ENCODE data around the gene RGS6. TPM values are rescaled to one million over a fixed set of nuclear protein-coding genes. Genes with fewer than 3 reads are reported as not detected.

Gene RGS6
- polyA plus RNA-seq, 4 donors: 0.82 to 1.6 (median 1.1) TPM

DNA sequence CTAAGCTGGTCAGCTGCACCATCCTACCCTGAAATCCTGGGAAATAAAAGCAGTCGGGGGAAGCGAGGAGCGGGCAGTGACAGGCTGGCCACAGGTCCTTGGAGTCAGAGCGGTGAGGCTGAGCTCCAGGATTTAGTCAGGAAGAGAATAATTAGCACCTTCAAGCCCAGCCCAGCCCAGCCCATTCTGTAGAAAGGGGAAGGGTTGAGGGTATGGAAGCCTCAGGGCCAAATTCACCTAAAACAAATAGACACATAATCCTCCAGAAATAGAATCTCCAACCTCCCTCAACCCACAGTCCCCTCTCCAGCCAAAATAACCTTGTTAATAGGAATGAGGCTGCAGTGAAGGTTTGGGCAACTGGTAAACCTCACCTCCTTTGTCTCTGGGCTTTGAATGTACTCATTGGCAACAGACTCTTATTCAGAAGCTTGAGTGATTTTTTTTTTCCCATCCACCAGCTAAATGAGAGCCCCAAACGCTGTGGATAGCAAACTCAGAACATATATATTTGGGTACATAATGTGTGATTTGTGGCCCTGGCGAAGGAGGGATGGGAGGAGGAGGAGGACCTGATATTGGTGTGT lies 627.5 kb downstream of the RGS6 start:
- DNase-seq (ENCODE audit: low read depth in 4 of 4, low spot score in 3 of 4): no peak

DNA sequence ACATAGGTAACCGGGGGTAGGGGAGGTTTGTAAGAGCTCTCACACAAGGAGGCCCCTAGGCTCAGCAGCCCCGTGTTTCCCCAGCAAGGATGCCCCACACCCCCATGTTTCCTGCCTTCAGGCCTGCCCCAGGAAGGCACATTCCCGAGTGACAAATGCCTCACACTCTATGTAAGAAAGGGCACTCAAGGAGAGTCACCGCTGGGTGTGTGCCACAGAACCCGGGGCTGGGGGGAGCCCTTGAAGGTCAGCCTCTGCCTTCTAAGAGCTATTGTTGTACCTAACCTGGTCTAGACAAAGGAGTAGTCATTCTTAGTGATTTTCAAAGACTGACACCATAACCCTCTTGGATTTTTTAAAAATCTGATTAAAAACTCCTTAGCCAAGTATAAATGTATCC lies 628.1 kb downstream of the RGS6 start:
- no peak for DNase-seq (ENCODE audit: low read depth in 4 of 4, low spot score in 3 of 4)

DNA sequence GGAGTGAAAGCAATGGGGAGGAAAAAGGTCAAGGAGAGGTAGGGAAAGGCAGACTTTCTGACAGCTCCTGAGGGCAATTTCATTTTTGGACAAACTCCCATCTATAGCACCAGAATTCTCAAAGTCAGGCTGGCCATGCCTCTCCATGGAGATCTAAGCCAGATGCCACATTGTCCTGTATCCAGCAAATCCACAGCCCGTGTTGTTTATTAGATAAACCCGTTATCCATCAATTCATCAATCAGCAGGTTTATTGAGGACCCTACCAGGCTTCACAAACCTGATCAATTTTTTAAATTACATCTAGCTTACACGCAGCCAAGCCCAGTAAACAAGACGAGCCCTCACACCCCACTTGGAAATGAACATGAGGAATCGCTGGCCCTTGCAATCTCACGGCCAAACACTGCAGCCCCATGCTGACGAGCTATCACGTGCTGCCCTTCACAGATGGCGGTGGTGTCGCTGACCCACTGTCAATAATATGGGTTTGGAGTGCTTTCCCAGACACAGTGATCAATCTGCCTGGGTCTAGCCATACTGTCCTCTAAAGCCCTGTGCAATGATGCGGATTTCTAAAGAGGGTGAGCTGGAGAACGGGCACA lies 628.8 kb downstream of the RGS6 start:
- DNase-seq (ENCODE audit: low read depth in 4 of 4, low spot score in 3 of 4): no peak

DNA sequence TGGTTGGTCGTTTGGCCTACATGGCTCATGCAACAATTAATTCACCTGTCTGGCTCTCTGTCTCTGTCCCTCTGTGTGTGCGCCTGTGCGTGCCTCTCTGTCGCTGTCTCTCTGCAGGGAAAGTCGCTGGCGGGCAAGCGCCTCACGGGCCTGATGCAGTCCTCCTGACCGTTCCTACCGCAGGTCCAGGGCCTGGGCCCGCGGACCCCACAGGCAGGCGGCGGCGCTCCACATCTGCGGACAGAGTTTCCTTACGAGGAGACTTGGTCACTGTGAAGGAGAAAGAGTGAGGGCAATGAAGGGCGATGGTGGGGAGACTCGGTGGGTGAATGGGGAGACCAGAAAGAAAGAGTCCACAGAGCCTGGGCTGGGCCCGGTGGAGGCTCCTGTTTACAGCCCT lies 630.1 kb downstream of the RGS6 start:
- no peak for DNase-seq (ENCODE audit: low read depth in 4 of 4, low spot score in 3 of 4)

DNA sequence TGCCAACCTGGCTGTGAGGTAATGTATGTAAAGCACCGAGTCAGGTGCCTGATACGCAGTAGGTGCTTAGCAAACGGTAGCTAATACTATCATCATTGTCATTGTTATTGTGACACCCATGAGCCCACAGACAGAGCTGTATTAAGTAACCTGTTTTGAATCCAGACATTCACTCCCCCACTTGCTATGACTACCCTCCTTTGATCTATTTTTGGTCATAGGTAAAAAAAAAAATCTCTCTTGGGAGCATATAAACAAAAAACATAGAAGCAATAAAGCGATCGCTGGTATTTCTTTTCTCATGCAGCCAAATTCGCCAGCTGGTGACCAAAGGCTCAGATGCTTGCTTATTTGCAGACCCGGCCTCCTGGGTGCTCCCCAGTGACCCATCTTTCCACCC lies 631.4 kb downstream of the RGS6 start:
- no peak for DNase-seq (ENCODE audit: low read depth in 4 of 4, low spot score in 3 of 4)

DNA sequence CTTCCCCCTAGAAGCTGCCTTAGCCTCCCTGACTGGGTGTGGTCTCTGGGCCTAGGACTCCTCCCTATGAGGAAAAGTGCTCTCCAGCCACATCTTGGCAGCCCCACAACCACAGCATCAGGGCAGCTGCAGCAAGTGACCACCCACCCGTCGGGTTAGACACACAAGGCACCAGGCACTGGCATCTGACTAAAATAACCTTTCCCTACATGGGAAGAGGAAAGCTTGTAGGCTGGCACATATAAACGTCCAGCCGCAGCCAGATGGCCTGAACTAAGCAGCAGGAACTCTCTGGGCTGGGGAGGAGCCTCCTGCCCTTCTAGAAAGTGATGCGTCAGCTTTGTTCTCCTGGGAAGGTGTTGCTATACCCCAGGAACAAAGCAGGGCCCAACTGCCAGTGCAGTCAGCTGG lies 632.9 kb downstream of the RGS6 start:
- DNase-seq (ENCODE audit: low read depth in 4 of 4, low spot score in 3 of 4): no peak

DNA sequence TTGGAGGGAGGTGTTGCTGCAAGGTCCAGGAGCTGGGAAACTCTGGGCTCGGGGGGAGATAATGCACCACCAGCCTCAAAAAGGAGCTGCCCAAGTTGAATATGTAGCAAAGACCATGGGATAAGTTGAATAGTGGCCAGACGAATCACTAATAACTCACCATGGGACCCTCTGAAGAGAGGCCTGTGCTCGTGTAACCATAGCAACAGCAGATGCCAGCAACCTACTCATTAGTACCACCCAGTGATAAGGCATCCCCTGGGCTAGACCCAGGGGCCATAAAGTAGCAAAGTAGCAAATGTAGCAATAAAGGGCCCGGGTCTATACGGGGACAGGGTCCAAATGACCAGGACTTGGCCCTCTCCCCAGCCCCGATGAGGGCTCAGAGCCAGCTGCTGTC lies 633.7 kb downstream of the RGS6 start:
- no peak for DNase-seq (ENCODE audit: low read depth in 4 of 4, low spot score in 3 of 4)

DNA sequence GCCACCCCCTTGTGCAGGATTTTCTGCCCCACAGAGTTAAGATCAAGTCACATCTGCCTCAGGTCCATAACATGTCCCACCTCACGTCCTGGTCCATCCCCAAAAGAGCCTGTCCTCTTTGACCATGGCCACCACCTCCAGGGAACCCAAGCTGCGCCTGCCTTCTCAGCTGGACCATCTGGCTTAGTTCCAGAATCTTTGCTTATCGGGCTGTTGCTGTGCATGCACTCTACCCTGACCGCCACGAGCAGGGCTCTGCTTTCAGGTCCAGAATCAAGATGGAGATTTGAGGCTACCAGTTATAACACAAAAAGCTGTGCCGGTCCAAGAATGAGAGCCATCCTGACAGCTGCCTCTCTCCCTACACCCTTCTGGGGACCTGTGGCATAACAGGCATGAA lies 635.0 kb downstream of the RGS6 start:
- DNase-seq (ENCODE audit: low read depth in 4 of 4, low spot score in 3 of 4): no peak

DNA sequence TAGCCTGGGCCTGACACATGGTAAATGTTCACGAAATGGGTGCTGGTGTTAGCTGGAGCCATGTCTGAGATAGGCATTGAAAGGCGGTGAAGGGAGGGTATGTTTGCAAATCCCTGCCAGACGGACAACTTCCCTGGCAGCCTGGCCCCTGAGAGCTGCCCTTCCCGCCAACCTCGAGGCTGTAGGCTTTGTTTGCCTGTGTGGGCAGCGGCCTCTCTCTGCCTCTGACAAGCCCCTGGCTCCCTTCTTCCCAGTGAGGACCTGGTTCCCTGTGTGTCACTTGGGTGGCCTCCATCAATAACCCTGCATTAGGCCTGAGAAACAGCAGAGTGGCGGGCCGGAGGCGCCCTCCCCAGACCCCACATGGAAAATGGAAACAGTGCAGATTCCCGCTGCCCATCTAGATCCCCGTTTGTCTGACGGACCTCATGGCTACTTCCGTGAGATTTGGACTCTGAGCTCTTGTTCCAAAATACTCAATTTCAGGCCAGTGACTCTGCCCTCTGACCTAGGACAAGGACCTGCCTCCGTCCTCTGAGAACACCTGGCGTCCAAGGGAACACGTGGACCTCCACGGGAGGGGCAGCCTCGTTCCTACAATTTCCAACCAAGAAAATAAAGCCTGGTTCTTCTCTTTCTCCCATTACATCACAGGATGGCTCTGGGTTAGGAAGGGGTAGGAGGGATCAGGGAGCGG lies 636.2 kb downstream of the RGS6 start:
- DNase-seq (ENCODE audit: low read depth in 4 of 4, low spot score in 3 of 4): no peak

DNA sequence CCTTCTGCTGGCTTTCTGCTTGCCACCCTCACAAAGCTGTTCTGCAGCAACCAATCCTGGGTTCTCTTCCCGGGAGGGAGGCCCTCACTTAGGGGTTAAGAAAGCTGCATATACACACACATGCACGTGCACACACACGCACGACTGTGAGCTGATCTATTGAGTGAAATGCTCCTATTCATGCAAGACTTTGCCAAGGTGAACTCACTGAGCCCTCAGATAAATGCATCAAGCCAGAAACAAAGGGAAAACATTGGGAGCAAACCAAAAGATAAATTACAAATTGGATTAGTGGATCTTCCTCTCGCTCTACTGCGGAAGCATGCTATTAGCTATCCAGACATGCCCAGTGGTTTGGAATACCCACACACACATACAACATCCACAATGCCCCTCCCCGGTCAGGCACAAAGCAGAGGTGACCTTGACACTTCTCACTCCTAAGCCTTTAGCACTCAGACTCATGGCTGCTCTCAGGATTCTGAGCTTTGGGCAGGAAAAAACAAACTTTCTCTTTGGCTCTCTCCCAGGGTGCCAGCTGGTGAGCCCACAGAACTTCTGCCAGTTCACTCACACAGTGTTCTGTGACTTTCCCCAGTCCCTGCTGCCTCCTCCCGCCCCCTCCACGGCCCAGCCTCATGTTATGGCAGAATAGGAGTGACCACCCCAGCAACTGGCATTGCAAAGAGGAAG lies 641.6 kb downstream of the RGS6 start:
- DNase-seq (ENCODE audit: low read depth in 4 of 4, low spot score in 3 of 4): no peak

DNA sequence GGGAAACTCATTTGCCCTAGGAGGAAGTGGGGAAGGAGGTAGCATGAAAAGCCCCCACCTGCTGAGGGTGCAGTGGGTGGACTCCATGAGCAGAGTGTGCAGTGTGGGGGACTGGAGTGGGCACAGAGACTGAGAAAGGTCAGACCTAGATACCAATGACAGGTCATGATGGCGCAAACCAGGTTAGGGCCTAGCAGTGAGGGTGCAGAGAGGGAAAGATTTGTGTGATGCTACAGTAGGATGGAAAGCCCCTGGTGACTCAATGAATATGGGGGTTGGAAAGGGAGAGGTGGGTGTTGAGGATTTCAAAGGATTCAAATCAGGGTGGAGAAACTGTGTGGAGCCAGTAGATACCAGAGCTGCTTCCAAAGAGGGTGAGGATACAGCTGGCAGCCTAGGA lies 642.5 kb downstream of the RGS6 start:
- DNase-seq (ENCODE audit: low read depth in 4 of 4, low spot score in 3 of 4): no peak

DNA sequence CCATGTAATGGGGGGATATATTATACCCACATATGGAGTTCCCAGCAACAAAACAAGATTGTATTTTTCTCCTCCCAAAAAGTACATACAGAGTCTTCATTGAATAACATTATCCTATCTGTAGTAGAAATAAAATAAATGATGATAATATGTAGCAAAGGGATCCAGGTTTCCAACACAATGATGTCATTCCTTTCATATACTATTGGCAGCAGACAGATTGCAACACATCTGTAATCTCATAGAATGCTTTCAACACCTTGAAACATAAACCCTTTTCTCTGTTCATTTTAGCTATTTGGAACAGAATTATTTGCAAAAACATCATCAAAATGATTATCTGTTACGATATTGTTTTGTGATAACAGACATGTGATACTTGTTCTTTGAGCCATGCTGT lies 644.0 kb downstream of the RGS6 start:
- no peak for DNase-seq (ENCODE audit: low read depth in 4 of 4, low spot score in 3 of 4)

DNA sequence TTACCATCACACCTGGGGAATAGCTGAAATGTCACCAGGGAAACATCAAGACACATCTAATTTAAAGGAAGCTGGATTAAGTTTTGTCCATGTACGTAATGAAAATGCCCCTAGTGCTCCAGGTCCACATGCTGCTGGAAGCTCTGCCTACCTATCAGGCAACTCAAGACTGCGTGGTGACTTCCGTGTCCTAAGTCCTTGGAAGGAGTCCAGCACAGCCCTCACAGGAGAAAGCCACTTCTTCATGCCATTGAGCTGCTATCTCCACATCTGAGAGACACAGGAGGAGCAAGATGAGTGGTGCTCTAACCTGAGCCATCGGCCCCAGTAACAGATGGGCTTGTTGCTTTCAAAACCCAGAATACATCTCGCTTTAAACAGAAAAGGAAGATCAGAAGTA lies 645.3 kb downstream of the RGS6 start:
- no peak for DNase-seq (ENCODE audit: low read depth in 4 of 4, low spot score in 3 of 4)

DNA sequence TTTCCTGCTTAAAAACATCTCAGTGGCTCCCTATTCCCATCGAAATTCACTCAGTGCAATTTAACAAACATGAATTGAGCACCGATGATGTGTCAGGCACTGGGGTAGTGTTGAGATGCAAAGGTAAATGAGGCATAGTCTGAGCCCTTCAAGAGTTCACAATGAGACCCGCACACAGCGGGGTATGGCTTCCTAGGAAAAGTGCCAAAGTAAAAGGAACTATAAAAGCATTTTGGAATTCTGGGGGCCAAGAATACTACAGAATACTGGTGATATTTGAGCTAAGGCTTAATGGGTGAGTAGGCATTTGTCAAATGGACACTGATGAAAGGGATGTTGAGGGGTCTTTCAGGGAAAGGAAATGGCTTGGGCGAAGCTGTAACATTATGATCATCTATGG lies 646.3 kb downstream of the RGS6 start:
- DNase-seq (ENCODE audit: low read depth in 4 of 4, low spot score in 3 of 4): no peak

DNA sequence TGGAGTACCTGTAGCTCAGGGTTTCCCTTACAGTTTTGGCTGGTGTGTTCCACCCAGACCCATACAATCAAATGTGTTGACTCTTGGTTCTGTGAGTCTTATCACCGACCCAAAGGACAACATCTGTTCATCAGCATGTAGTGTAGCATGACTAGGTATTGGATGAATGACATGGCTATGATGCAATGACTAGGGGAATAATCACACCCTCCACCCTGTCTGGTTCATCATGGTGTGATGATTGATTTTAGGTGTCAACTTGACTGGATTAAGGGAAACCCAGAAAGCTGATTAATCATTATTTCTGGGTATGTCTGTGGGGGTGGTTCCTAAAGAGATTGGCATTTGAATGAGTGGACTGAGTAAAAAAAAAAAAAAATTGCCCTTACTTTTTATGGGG lies 650.4 kb downstream of the RGS6 start:
- DNase-seq (ENCODE audit: low read depth in 4 of 4, low spot score in 3 of 4): no peak

DNA sequence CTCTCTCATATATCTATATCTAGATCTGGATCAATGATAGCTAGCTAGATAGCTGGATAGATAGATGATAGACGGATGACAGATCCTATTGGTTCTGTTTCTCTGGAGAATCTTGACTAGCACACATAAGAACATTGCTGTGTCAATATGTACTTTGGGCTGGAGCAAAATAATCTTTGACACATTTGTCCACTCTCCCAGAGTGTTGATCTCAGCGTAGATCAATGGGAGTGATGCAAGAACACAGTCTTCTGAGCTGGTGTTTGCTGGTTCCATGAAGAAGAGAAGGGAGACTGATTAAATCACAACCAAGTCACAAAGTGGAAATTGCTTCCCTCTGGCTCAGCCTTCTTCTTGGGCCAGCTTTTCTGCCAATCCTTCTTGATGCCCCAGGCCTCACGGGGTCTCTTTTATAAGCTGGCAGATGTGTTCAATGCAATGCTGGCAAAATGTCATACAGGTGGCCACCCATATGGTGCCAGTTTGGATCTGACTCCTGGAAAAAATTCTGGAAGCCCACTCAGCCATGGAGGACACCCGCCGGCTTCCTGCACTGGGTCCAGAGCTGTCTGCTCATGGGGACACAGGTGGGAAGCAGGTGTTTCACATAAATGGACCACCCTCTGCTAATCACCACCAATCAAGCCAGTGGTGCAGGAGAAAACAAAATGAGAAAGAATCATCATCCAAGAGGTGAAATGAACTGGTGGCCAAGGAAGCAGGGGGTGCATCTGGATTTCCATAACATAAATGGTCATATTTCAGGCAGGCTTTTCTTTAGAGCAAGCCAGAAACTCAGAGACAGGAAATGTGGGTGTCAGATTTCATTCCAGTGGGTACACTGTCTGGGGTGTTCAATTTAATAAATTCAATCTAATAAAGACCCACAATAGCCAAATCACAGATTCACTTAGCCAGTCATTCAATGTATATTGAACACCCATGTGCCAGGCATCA lies 651.4 kb downstream of the RGS6 start:
- DNase-seq (ENCODE audit: low read depth in 4 of 4, low spot score in 3 of 4): no peak

DNA sequence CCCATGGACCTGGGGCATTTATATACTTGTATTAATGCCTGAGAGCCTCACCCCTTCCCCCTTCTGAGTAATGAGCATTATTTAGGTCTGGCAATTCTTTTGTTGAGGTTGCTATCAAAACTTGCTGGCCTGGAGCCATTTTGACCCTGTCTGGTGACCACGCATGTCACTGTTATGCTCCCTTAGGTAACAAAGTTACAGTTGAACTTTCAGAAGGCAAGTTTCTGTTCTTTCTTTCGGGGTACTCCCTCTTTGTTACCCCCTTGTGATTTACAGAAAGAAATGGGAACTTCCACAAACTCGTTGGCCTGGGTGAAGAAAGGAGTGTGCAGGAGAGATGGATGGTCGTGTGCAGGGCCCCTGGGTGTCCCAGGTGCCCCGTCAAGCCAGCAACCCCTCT lies 656.3 kb downstream of the RGS6 start:
- DNase-seq (ENCODE audit: low read depth in 4 of 4, low spot score in 3 of 4): no peak

DNA sequence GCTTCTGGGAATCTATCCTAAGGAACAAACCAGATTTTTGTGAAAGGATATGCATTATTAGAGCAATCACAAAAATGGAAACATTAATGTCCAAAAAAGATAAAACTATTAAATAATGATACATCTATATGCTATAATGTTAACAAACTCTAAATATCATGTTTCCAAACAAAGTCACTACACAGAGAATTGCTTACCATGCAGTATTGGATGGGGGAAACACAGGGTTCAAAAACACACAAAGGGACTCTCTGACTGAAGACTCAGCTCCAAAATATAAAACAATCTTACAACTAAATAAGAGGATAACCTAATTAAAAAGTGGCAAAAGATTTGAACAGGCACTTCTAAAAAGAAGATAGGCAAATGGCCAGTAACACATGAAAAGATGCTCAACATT lies 657.4 kb downstream of the RGS6 start:
- no peak for DNase-seq (ENCODE audit: low read depth in 4 of 4, low spot score in 3 of 4)

DNA sequence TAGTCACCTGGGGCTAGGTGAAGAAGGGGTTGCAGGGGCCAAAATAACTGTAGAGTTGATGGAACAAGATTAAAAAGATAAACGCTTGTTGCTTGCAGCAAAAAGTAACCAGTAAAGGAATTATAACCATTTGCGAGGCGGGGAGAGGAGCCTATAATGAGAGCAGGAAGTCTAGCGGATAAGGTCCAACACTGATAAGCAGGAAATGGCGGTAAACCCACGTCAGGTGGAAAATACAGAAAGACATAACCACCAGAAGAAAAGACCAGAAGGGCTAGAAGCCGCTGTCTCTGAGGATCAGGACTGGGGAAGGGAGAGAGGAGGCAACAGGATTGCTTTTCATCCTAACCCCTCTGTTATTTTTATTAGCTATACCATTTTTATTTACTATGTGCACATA lies 658.3 kb downstream of the RGS6 start:
- no peak for DNase-seq (ENCODE audit: low read depth in 4 of 4, low spot score in 3 of 4)

DNA sequence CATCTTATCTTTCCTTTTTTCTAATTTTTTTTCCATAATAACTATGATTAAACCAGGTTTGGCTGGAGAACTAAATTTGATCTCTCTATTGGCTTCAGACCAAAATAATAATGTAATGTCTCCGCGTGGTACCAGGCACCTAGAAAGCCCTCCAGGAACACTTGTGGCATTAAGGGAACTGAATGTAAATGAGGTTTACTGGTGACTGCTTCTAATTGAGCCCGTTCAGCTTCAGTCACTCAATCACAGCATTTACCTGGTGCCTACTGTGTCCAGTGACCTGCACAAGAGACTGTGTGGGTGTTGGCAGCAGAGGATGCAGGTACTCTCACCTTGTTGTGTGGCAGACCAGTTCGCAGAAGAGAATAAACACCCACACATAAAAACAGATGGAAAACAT lies 659.2 kb downstream of the RGS6 start:
- no peak for DNase-seq (ENCODE audit: low read depth in 4 of 4, low spot score in 3 of 4)

Data from right renal pelvis (tissue), 4 donors.